ENCODE results near the gene MCAM. TPM values are rescaled to one million over a fixed set of nuclear protein-coding genes. Genes with fewer than 3 reads are reported as not detected.

Gene MCAM
- total RNA-seq, 1 donor from 2014 or later, result 25.0 TPM

GRCh38 chr11:119306373-119306890, 10.5 kb downstream of the MCAM start:
- ATAC-seq, result no peak

GRCh38 chr11:119305556-119306372, 11.2 kb downstream of the MCAM start:
- no peak for ATAC-seq

GRCh38 chr11:119303227-119303718, 13.7 kb downstream of the MCAM start:
- ATAC-seq, result no peak

- no peak for ATAC-seq
Measured at GRCh38 chr11:119300198-119300964, 16.5 kb downstream of the MCAM start.

- no peak for ATAC-seq
Measured at GRCh38 chr11:119299416-119299815, 17.5 kb downstream of the MCAM start.

- ATAC-seq, result no peak
Measured at GRCh38 chr11:119298726-119299125, 18.2 kb downstream of the MCAM start.

- no peak for ATAC-seq
Measured at GRCh38 chr11:119297938-119298337, 19.0 kb downstream of the MCAM start.

- peak; percentile 32 for ATAC-seq
Measured at GRCh38 chr11:119295178-119295577, 21.8 kb downstream of the MCAM start.

GRCh38 chr11:119293461-119293860, 23.5 kb downstream of the MCAM start:
- no peak for ATAC-seq

- no peak for ATAC-seq
Measured at GRCh38 chr11:119290894-119291497, 25.9 kb downstream of the MCAM start.

- no peak for ATAC-seq
Measured at GRCh38 chr11:119288219-119288618, 28.7 kb downstream of the MCAM start.

GRCh38 chr11:119285431-119285830, 31.5 kb downstream of the MCAM start:
- ATAC-seq, result no peak

GRCh38 chr11:119284344-119285157, 32.4 kb downstream of the MCAM start:
- ATAC-seq, result peak; percentile 65

GRCh38 chr11:119282495-119282894, 34.4 kb downstream of the MCAM start:
- no peak for ATAC-seq

GRCh38 chr11:119277660-119278059, 39.3 kb downstream of the MCAM start:
- ATAC-seq, result no peak

- ATAC-seq, result no peak
Measured at GRCh38 chr11:119273721-119274120, 43.2 kb downstream of the MCAM start.

GRCh38 chr11:119267645-119268044, 49.3 kb downstream of the MCAM start:
- no peak for ATAC-seq

GRCh38 chr11:119266517-119267255, 50.2 kb downstream of the MCAM start:
- no peak for ATAC-seq

GRCh38 chr11:119266063-119266462, 50.9 kb downstream of the MCAM start:
- ATAC-seq, result no peak

GRCh38 chr11:119263352-119263940, 53.5 kb downstream of the MCAM start:
- ATAC-seq, result no peak
